GM12801 (cell line): ENCODE measurements around the gene B3GAT1.

Experiments
- CTCF ChIP-seq: IDR thresholded peaks from one replicate; pipeline ENCODE4 v1.5.1; 2011; ENCODE audit warnings: control low read depth; ENCODE audit not compliant: insufficient read length; ENCODE audit errors: extremely low read depth

Gene B3GAT1

GRCh38 chr11:134453441-134453840 is 41.4 kb upstream of the B3GAT1 start:
- no peak for TF ChIP-seq CTCF

GRCh38 chr11:134452838-134453155 is 40.8 kb upstream of the B3GAT1 start:
- no peak for TF ChIP-seq CTCF

GRCh38 chr11:134452026-134452837 is 40.2 kb upstream of the B3GAT1 start:
- TF ChIP-seq CTCF: no peak

GRCh38 chr11:134450186-134450585 is 38.1 kb upstream of the B3GAT1 start:
- no peak for TF ChIP-seq CTCF

GRCh38 chr11:134449713-134450112 is 37.7 kb upstream of the B3GAT1 start:
- TF ChIP-seq CTCF: no peak

- no peak for TF ChIP-seq CTCF
These were observed 37.0 kb upstream of the B3GAT1 start for GRCh38 chr11:134449051-134449450.

- TF ChIP-seq CTCF: no peak
These were observed 35.7 kb upstream of the B3GAT1 start for GRCh38 chr11:134447696-134448095.
